Chondrocyte (in vitro differentiated cells): ENCODE data around the gene ZNF185. TPM values are rescaled to one million over a fixed set of nuclear protein-coding genes. Genes with fewer than 3 reads are reported as not detected.

Experiments
- DNase-seq: peaks from one replicate; pipeline ENCODE4 v3.0.0; 2021; ENCODE audit warnings: mixed read lengths, low spot score
- H3K27ac Mint-ChIP-seq: one replicate; pipeline ENCODE4 v1.8.0; 2021; ENCODE audit warnings: mild to moderate bottlenecking, moderate library complexity, mixed read lengths; ENCODE audit not compliant: unreplicated experiment
- H3K27me3 Mint-ChIP-seq: 2 replicates; pipeline ENCODE4 v1.8.0; 2021; ENCODE audit warnings: low read depth, mixed read lengths
- H3K36me3 Mint-ChIP-seq: 2 replicates; pipeline ENCODE4 v1.8.0; 2021; ENCODE audit warnings: low read depth, mixed read lengths
- H3K4me1 Mint-ChIP-seq: 2 replicates; pipeline ENCODE4 v1.8.0; 2021; ENCODE audit warnings: low read depth, mild to moderate bottlenecking, mixed read lengths
- H3K4me3 Mint-ChIP-seq: one replicate; pipeline ENCODE4 v1.8.0; 2021; ENCODE audit warnings: mild to moderate bottlenecking, moderate library complexity, mixed read lengths; ENCODE audit not compliant: unreplicated experiment
- H3K9me3 Mint-ChIP-seq: 2 replicates; pipeline ENCODE4 v1.8.0; 2021; ENCODE audit warnings: low read depth, mixed read lengths
- long read RNA-seq: library from polyadenylated mRNA; stranded (forward); transcript quantifications from one replicate; pipeline ENCODE4 v2.0.0, GENCODE V29; 2021
- total RNA-seq: library from RNA; stranded (reverse); gene quantifications from 3 replicates; pipeline ENCODE4 v1.2.1, GENCODE V29; 2021
- TF ChIP-seq, protein P1 (sequence below): fragments of 200-600 bp; sonication (generic); IDR thresholded peaks from 2 replicates; pipeline ENCODE4 v1.5.0; 2021; ENCODE audit warnings: antibody characterized with exemption, mild to moderate bottlenecking, moderate library complexity

The ZNF185 gene
- total RNA-seq = 6.0 to 14.0 TPM (median 13.7 TPM) in 3 replicates
- long read RNA-seq, partial matches to known transcripts = 0 of 4 reads
- long read RNA-seq, other reads (novel, unspliced or antisense) = 4 of 4 reads

DNA sequence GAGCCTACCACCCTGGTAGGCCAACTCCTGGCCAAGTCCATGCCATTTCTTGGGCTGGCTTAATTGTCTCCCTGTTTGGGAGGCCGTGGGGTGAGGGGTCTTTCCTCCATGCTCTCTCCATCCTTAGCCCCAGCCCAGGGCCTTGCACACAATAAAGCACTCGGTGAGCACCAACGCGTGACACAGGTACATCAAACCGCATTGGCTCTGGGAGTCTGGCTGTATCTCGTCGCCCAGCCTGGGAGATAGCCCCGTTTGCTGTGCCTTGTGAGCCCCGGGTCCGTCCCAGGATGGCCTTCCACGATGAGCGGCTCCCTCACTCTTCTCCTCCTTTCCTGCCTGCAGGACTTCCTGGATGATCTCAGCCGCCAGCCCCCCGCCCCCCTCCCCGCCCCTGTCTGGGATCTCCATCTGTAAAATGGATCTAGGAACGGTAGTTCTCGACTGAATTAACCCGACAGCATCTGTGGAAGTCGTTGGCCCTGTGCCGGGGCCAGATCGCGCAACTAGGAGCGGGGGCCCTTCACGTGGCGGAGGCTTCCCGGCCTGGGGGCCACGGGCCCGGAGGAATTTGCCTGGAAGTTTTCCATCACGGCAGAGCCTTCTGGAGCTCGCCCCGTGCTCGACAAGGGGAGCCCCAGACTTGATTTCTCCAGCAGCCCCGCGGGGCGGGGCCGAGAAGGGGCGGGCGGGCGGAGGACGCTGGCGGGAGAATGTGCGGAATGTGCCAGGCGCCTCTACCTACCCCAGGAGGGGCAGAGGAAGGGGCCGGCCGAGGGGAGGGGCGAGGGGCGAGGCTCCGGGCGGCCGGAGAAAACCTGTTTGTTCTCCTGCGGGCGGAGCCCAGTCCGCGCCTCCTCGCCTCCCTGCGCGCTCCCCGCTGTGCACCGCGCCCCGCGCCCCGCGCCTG lies at the start of gene ZNF185:
ZNF185 (plus strand) TSS at position 846 of the 910 bp plus-strand sequence. CDS start 16,423 bp downstream, outside the sequence.
- Mint-ChIP-seq H3K27me3 (no peaks in the 10 kb centered on the region), H3K9me3 (peaks cover 5% of the 10 kb centered on the region), H3K27ac (no peak within 1 kb of the TSS), H3K4me3 (peak within 1 kb of the TSS; percentile 31), H3K36me3 (peaks cover 3% of the 10 kb centered on the region), H3K4me1 (peaks cover 11% of the 10 kb centered on the region)
- DNase-seq = peak; percentile 86
- TF ChIP-seq, protein P1, sequence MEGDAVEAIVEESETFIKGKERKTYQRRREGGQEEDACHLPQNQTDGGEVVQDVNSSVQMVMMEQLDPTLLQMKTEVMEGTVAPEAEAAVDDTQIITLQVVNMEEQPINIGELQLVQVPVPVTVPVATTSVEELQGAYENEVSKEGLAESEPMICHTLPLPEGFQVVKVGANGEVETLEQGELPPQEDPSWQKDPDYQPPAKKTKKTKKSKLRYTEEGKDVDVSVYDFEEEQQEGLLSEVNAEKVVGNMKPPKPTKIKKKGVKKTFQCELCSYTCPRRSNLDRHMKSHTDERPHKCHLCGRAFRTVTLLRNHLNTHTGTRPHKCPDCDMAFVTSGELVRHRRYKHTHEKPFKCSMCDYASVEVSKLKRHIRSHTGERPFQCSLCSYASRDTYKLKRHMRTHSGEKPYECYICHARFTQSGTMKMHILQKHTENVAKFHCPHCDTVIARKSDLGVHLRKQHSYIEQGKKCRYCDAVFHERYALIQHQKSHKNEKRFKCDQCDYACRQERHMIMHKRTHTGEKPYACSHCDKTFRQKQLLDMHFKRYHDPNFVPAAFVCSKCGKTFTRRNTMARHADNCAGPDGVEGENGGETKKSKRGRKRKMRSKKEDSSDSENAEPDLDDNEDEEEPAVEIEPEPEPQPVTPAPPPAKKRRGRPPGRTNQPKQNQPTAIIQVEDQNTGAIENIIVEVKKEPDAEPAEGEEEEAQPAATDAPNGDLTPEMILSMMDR = no peak

DNA sequence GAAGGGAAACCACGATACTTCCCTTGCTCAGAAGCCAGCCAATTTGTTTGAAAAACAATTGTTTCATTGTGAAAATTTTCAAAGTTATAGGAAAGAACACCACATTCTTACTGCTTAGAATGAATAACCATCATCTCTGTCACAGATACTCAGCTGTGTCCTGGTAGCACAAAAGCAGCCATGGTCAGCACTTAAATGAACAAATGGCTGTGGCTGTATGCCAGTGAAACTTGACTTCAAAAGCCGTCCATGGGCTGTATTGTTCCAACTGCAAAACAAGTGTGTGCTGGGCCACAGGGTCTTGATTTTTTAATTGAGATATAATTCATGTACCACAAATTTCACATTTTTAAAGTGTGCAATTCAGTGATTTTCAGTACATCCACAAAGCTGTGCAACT lies 47.4 kb upstream of the ZNF185 start:
- Mint-ChIP-seq H3K4me3 (no peak overlapping the region), H3K27ac (no peak overlapping the region), H3K4me1 (no peaks in the 10 kb centered on the region), H3K27me3 (no peaks in the 10 kb centered on the region), H3K9me3 (peaks cover 17% of the 10 kb centered on the region), H3K36me3 (peaks cover 16% of the 10 kb centered on the region)
- TF ChIP-seq, protein P1 = no peak
- DNase-seq = no peak

DNA sequence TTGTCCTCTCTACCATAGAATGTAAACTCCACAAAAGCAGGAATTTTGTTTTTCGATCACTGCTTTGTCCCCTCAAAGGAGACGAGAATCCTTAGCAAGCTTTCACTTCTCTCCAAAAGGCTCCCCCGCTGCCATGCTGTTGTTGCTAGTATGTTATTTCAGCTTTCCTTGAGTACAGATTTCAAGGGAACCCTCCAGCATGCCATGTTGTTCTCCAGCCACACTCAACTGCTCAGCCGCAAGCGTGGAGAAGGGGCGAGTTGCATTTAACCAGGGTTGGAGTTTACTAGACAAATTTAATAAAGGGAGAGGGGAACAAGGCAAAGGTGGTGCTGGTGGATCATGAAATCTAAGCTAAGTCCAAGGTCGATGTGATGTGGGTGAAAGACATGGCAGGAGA lies 43.9 kb upstream of the ZNF185 start:
- Mint-ChIP-seq H3K27ac (no peak overlapping the region), H3K36me3 (peaks cover 13% of the 10 kb centered on the region), H3K27me3 (no peaks in the 10 kb centered on the region), H3K9me3 (peaks cover 18% of the 10 kb centered on the region), H3K4me1 (no peaks in the 10 kb centered on the region), H3K4me3 (no peak overlapping the region)
- DNase-seq = no peak
- TF ChIP-seq, protein P1 = no peak

DNA sequence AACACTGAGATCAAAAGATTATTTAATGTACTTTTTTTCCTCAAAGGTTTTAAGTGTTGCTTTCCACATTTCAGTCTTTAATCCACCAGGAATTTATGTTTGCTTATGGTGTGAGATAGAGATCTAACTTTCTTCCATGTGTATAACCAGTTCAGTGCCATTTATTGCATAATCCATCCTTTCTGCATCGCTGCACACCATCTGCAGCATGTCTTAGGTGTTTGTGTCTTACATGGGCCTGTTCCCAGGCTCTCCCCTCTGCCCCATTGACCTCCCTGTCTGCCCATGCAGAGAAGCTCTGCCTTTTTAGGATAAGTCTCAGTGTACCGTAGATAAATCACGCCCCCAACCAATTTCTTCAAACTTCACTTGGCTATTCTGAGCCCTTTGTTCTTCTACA lies 36.8 kb upstream of the ZNF185 start:
- Mint-ChIP-seq H3K4me3 (no peak overlapping the region), H3K36me3 (peaks cover 3% of the 10 kb centered on the region), H3K27ac (no peak overlapping the region), H3K4me1 (no peaks in the 10 kb centered on the region), H3K27me3 (no peaks in the 10 kb centered on the region), H3K9me3 (peaks cover 7% of the 10 kb centered on the region)
- DNase-seq = no peak
- TF ChIP-seq, protein P1 = no peak

DNA sequence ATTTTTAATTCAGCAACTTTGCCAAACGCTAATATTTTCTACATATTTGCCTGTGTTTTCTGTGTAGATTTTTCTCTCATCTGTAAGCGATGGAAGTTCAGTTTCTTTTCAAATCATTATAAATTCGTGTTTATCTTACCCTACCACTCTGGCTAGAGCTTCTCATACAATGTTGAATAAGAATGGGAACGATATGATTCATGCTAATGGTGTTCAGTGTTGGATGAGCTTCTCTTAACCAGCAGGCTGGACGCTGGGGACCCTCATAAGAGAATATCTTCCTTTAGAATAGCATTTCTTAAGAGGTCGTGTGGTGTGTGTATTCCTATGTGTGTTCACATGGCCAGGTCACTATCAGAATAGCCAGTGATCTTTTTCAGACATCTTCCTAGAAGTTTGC lies 36.0 kb upstream of the ZNF185 start:
- H3K4me1 Mint-ChIP-seq = no peaks in the 10 kb centered on the region
- H3K9me3 Mint-ChIP-seq = peaks cover 7% of the 10 kb centered on the region
- TF ChIP-seq, protein P1 = no peak
- no peak overlapping the region for H3K27ac Mint-ChIP-seq
- no peaks in the 10 kb centered on the region for H3K27me3 Mint-ChIP-seq
- H3K4me3 Mint-ChIP-seq = no peak overlapping the region
- H3K36me3 Mint-ChIP-seq = peaks cover 3% of the 10 kb centered on the region
- DNase-seq = no peak
